IPS-11a (cell line): ENCODE measurements around the gene IPO11.
"Not testable (repeated sequence)": the region's sequence is repeated elsewhere in the genome, so short reads cannot be mapped to it uniquely, and the experiment has no call there.

ENCODE experiments used
- H3K4me3 ChIP-seq: one replicate; pipeline ENCODE4 v1.5.1; 2013; ENCODE audit warnings: low read depth, low read length, control low read depth

The IPO11 gene

DNA sequence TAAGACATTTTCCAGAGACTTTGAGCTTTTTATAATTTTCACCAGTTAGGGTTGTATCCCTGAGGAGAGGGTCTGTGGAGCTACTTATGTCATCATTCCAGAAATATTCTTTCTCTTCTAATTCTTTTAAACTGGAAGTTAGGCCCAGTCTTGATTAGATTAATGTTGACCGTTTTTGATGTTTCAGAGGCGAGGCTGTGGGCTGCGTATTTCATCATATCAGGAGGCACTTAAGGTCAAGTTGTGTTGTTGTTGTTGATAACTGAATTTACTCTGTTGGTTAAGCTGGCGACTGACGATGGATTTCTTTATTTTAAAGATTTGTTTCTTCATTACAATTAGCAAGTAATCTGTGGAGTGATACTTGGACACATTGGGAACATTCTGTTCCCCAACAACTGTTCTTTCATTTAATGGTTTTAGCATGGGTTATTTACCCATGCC lies 20.1 kb downstream of the IPO11 start:
- H3K4me3 ChIP-seq = no peak overlapping the region

GRCh38 chr5:62448528-62448927 lies 36.0 kb downstream of the IPO11 start:
- no peak overlapping the region for H3K4me3 ChIP-seq

GRCh38 chr5:62450259-62450658 lies 37.7 kb downstream of the IPO11 start:
- no peak overlapping the region for H3K4me3 ChIP-seq

- no peak overlapping the region for H3K4me3 ChIP-seq
Observed at GRCh38 chr5:62457071-62457470, 44.5 kb downstream of the IPO11 start.

DNA sequence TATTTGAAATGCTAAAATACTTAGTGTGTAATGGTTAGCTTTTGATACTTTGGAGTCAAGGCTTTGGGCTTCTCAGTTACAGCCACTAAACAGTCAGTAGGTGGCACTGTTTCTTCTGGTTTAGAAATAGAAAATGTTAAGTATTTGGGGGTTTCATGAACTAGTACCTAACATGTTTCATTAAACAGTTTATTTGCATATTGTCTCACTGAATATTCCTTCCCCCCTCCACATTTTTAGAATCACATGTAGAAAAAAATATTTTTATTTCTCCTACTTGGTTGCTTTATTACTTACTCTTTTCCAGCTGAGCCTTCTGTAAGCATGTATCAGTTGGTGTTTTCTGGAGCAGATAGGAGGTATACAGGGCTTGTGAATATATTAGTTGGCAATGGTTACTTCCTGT lies 48.0 kb downstream of the IPO11 start:
- H3K4me3 ChIP-seq = no peak overlapping the region

- H3K4me3 ChIP-seq = no peak overlapping the region
Observed at GRCh38 chr5:62461561-62461960, 49.0 kb downstream of the IPO11 start.

DNA sequence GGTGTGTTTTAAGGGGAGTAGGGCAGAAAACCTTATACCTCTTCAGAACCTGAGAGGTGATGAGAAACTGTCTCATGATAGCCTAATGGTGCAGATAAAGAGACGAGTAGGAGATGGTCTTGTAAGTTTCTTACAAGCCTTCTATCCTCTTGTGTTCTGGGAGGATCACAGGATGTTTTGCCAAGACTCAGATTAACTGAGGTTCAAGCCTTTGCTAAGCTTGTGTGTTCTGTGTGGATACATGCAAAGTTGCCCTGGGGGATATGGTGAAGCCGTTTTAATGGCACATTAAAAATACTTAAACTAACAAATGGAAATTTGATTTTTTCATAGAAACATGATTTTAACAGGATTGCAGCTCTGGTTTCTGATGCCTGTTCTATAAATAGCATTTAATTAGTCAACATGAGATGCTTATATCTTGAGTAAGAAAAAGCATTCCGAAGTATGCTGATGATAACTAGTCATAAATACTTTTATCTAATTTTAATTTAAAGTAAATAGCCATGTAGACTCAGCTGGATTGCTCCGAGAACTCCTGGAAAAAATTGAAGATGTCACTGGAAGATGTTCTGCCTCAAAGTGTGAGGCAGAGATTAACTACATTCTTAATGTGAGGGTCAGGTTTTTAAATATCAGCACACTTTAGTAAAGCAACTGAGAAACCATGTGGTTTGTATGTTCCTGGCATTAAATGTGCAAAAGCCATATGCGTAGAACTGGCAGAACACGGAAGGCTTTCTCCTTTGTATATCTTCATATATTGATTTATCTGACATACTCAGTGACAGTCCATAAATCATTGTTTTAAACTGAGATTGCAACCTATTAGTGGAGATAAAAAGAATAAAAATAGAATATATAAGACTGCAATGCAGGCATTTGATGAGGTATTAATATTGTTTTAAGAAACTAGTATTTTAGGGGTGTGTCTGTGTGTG lies 53.7 kb downstream of the IPO11 start:
- H3K4me3 ChIP-seq = no peak overlapping the region

DNA sequence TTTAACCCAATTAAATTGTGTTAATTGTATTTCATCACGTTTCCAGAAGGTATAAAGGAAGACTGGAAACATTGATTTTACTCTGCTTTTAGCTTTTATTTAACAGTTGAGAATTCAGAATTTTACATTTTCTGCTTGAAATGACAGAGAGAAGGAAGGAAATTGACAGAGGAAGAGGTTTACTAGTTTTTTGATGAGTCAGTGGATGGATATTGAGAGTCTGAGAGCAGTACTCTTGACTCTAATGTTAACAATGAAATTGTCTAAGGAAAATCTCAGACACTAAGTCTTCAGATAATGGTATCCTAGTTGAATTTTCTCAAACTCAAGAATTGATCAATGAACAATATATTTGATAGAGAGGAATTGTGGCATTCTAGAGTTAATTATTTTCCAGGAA lies 60.6 kb downstream of the IPO11 start:
- no peak overlapping the region for H3K4me3 ChIP-seq

DNA sequence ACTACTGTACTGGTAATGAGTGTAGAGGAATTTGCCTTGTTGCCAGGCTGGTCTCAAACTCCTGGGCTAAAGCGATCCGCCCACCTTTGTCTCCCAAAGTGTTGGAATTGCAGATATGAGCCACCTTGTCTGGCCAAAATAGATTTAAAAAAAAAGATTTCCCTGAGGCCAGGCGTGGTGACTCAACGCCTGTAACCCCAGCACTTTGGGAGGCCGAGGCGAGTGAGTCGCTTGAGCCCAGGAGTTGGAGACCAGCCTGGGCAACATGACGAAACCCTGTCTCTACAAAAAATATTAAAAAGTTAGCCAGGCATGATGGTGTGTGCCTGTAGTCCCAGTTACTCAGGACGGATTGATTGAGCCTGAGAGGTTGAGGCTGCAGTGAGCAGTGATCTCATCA lies 62.5 kb downstream of the IPO11 start:
- no peak overlapping the region for H3K4me3 ChIP-seq

DNA sequence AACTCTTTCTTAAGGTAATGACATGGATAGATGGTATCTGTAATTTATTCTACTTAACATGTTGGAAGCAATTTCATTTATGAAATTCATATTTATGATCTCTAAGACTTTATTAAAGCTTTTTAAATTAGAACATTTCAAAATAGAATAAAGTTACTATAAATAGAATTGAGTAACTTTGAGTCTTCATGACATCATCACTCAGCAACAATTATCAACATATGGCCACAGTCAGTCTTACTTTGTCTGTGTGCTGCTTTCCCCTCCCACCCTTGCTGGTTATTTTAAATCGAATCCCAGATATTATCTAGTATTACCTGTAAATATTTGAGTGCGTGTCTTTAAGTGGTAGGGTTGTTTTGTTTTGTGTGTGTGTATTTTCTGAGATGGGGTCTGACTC lies 65.2 kb downstream of the IPO11 start:
- H3K4me3 ChIP-seq = no peak overlapping the region

DNA sequence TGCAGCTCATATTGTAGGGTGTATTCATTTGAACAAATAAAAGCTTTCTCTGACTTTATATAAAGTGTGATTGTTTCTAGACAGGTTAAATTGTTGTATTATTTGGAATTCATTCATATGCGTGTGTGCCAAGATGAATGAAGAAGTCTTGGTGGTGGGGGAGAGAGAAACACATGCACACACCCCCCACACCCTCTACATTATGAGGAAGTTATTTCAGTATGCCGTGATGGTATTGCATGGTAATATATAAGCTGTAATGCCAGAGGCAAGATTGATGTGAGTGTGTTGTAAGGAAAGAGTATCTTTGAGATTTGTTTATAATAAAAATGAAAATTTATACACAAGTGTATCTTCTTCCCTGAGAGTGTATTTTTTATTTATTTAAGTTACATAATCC lies 71.0 kb downstream of the IPO11 start:
- no peak overlapping the region for H3K4me3 ChIP-seq

- H3K4me3 ChIP-seq = no peak overlapping the region
Observed at GRCh38 chr5:62486672-62487071, 74.1 kb downstream of the IPO11 start.

DNA sequence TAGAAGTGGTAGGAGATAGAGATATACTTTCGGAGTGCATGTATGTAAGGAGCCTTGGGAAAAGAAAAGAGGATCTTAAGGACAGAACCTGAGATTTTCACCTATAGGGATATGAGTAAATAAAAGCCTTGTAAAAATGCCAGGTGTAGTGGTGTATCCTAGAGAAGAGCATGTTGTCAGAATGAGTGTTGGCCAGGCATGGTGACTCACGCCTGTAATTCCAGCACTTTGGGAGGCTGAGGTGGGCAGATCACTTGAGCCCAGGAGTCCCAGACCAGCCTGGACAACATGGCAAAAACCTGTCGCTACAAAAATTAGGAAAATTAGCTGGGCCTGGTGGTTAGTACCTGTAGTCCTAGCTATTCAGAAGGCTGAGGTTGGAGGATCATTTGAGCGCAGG lies 76.0 kb downstream of the IPO11 start:
- H3K4me3 ChIP-seq = no peak overlapping the region

DNA sequence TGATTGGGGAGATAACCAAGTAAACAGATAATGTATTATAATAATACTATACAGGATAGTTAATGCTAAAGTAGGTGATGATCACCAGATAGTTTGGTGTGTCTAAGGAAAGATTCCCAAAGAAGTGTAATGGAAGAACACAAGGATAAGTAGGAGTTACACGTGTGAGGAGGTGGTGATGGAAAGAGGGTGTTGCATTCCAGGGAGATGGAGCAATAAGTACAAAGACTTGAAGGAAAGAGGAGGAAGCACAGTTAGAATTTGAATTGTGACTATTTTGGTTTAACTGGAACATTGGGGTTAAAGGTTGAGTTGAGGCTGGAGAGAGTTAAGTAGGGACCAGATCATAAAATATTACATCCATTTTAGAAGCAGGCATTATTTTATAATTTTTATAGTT lies 76.9 kb downstream of the IPO11 start:
- no peak overlapping the region for H3K4me3 ChIP-seq

DNA sequence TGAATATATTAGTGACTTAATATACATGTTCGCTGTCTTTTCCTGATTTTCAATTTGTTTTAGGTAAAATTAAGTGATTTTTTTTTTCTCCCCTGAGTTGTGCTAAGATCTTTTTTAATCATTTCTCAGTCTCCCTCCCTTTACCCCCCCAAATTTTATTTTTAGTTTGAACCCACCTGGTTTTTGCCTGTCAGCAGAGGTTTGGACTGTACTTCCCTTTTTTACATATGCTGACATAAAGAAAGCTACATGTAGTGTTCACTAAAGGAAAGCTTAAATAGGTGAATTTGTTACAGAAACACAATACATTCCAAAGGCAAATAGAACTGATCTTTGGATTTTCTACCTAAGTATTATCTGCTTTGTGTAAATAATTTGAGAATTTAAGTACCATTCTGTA lies 82.2 kb downstream of the IPO11 start:
- H3K4me3 ChIP-seq = no peak overlapping the region

GRCh38 chr5:62496876-62497275 lies 84.3 kb downstream of the IPO11 start:
- H3K4me3 ChIP-seq = no peak overlapping the region

- H3K4me3 ChIP-seq = no peak overlapping the region
Observed at GRCh38 chr5:62498961-62499360, 86.4 kb downstream of the IPO11 start.

- no peak overlapping the region for H3K4me3 ChIP-seq
Observed at GRCh38 chr5:62499756-62500155, 87.2 kb downstream of the IPO11 start.

DNA sequence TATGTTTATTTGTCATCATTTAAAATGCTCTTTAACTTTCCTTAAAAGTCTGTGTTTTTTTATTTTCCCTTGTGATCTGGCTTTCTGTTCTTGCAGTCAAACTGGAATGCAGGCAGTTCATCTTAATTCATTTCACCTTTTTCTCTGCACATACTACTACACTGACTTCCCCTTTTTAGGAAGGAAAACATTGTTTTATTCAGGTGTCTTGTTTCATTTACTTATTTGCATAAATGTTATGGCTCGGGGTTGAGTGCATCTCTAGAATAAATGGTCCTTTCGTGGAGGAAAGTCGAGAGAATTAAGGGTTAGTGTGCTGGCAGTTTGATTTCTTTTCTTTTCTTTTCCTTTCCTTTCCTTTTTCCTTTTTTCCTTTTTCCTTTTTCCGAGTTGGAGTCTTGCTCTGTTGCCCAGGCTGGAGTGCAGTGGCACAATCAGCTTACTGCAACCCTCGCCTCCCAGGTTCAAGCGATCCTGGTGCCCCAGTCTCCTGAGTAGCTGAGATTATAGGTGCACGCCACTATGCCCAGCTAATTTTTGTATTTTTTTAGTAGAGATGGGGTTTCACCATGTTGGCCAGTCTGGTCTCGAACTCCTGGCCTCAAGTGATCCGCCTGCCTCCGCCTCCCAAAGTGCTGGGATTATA lies 90.0 kb downstream of the IPO11 start:
- no peak overlapping the region for H3K4me3 ChIP-seq

- no peak overlapping the region for H3K4me3 ChIP-seq
Observed at GRCh38 chr5:62504129-62504528, 91.6 kb downstream of the IPO11 start.

DNA sequence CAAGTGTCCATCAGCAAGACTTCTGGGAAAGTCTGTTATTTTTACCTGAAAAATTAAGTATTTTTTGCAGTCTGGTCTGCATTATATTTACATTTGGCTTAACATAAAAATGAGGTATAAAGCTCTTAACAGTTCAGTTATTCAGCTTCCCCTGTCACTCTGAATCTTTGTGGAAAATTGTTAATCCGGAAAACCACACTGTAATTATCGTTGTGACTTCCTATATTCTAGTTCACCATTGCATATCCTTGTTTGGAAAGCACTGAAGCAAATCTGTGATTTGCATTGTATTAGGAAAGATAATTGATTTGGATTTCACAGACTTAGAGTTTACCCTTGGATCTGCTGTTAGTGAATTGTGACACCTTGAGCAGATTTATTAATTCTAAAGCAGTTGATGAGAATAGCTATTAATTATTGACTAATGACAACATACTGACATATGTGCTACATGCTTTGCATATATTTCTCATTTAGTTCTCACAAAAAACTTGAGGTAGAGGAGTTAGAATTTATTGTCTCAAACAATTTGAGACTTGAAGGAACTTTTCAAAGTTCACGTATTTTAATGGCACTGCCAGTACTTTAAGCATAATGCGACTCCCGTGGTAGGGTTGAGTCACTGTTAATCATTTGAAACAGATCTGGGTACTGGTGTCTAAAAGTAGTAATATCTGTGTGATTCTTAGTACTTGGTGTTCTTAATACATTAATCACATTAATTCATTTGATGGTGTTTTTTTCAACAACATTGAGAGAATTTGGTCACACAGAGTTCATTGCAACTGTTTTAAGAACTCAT lies 94.3 kb downstream of the IPO11 start:
- no peak overlapping the region for H3K4me3 ChIP-seq

GRCh38 chr5:62508760-62509159 lies 96.2 kb downstream of the IPO11 start:
- H3K4me3 ChIP-seq = not testable (repeated sequence)
